Left cardiac atrium (tissue), 4 donors: ENCODE results near the gene CHRNB2. TPM values are rescaled to one million over a fixed set of nuclear protein-coding genes. Genes with fewer than 3 reads are reported as not detected.

Experiments used
- ATAC-seq, 2 donors: fragments of 200-7000 bp; cut with Tn5 transposase; one replicate each; pipeline ENCODE4 v1.9.1; 2020; ENCODE audit warnings: mild to moderate bottlenecking in 2 of 2, moderate library complexity in 2 of 2
- DNase-seq: peaks from one replicate; pipeline ENCODE4 v3.0.0-alpha.2; 2020
- intact Hi-C, 2 donors: fragments of 100-400 bp; cut with DNase I; formaldehyde crosslinking; loops; one replicate each; pipeline versions ENCODE4 v1.14.1 to v1.15.1; 2022 to 2023
- total RNA-seq, 2 donors: library from RNA; stranded (reverse); fragmentation: NEBNext Ultra II Directional; extraction: Animal tissue kit (Norgen Biotek cat#: 25700); gene quantifications; one replicate each; pipeline ENCODE4 v1.2.1, GENCODE V29; 2021
- donor health status: DM: no; HTN: yes; CAD: no.
- donor health status: DM: no; HTN: yes; CAD: no; lungs with severe emphysema.
- donor health status: DM: yes; HTN: yes; CAD: no.
- donor health status: Dilated cardiomyopathy.

The CHRNB2 gene
- total RNA-seq, 2 donors from 2014 or later: 0.05 TPM; not detected in 1

DNA sequence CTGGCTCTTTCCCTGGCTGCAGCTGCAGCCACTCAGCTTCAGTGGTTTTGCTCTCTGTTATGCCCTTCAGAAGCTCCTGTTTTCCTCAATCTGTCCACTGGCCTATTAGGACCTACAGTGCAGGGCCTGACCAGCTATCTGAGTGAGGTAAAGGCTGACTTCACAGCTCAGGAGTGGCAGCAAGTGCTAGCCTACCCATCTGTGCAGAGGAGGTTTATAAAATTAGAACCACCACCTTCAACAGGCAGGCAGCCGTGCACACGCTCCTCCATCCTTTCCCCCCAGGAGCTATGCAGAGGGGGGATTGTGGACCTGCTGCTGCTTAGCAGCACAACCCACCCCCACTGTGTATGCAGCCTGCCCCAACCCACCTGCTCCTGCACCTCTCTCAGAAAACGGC, 32.1 kb downstream of the CHRNB2 start:
- ATAC-seq (peak; percentile 58 to 87), DNase-seq (no peak)
- intact Hi-C loops: no loop called here

DNA sequence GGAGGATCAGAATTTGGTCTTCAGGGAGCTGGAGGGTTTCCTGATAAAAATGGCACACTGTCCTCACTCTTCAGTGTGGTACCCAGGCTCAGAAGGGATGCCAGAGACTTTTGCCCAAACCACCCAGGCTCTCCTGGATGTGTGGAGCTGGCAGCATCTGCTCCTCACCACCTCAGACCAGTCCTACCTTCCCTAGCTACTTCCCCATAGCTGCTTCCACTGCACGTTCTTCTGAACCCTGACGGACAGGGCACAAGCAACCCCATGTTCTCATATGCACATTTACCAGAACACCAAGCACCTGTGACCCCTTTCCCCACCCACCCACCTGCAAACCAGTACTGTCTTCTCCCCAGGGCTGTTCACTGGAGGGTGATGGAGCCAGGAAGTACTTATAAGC, 35.7 kb downstream of the CHRNB2 start:
- ATAC-seq (no peak), DNase-seq (no peak)
- intact Hi-C loops: no loop called here

DNA sequence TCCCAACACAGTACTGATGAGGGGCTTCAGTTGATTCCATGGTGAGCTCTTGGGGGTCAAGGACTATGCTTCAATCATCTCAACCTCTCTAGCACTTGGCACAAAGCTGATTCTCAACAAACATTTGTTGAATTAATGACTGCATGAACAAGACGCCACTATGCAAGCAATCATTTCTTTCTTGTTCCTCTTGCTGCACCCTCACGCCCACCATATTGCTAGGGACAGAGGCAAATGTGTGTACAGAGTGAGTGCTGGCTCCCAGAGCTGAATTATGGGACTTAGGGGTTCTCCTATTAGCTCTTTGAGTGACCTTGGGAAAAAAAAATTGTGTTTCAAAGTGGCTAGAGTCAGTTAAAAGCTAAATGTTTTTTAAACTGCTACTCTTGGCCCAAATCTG, 38.0 kb downstream of the CHRNB2 start:
- DNase-seq: no peak
- no peak for ATAC-seq
- intact Hi-C loops: no loop called here

DNA sequence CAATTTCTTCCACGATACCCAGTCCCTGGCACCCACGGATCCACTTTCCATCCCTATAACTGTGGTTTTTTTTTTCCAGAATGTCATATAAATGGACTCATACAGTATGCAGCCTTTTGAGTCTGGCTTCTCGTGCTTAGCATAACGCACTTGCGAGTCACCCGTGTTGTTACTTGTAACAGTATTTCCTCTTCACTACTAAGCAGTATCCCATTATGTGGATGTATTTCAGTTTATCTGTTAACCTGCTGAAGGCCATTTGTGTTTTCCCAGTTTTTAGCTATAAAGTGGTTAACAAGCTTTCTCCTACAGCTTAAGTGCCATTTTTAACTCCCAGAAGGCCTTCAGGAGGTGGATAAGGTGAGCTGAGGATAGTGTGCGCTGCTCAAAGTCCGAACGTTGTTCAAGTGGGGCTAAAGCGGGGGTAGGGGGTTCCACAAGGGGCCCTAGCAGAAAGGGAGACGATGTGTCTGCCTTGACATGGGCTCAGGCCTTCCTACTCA, 39.6 kb downstream of the CHRNB2 start:
- no peak for ATAC-seq
- intact Hi-C loops: no loop called here
- DNase-seq: no peak

DNA sequence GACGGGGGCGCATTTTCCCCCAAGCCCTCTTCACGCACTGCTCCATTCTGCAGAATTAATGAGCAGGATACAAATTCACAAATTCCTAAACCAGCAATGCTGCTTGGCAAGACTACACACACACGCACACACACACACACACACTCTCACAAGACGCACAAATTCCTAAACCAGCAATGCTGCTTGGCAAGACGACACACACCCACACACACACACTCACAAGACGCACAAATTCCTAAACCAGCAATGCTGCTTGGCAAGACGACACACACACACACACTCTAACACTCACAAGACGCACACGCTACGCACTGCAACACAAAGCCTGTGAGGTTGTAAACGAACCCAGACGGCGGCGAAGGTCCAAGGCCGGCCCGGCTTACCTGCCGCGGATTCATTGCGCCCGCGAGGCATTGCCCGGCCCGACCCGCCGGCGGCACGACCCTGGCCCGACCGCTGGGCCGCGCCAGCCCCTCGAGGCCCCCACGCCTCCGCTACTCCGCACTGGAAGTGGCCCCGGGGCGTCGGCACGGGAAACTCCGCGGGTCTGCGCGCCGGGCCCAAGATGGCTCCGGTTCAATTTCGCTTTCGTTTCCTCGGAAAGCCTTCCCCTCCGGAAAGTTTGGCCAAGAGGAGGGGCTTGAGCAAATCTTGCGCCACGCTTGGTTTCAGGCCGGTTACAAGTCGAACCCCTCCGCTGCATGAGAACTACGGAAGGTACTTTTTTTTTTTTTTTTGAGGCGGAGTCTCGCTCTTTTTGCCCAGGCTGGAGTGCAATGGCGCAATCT, 40.2 kb downstream of the CHRNB2 start, which contains the start of gene ADAR:
ADAR (minus strand) TSS at position 578 of the 788 bp plus-strand sequence; CDS start at position 398, 180 bp downstream.
- peak; percentile 95 to 96 for ATAC-seq
- intact Hi-C loops: no loop called here
- DNase-seq: peak; percentile 94

DNA sequence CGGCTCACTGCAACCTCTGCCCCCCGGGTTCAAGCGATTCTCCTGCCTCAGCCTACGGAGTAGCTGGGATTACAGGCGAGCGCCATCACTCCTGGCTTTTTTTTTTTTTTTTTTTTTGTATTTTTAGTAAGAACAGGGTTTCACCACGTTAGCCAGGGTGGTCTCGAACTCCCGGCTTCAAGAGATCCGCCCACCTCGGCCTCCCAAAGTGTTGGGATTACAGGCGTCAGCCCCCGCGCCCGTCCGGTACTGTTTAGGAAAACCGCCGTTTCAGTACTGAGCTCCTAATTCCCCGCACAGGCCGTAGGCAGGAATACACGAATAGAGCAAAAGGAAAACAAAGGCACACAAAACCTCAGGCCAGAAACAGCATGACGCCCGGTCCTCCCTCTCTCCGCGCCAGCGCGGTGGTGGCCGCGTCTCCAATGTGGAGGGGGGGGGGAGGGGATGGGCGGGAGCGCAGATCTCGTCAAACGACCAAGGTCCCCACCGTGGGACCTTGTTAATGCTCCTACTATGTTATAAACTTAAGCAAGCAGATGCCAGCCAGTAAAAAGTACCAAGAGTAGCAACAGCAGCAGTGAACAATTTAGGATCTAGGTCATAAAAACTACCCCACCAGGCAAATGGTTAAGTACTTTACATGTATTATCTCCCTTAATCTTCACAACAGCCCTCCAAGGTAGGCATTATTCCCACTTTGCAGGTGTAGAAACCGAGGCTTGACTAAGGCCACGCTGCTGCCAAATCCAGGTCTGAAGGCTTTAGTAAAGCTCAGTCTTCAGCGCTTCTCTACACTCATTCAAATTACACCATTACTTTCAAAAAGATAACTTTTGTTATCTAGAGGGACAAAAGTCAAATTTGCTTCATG, 41.1 kb downstream of the CHRNB2 start:
- intact Hi-C loops: no loop called here
- ATAC-seq (peak; percentile 68 to 69), DNase-seq (peak; percentile 53)

DNA sequence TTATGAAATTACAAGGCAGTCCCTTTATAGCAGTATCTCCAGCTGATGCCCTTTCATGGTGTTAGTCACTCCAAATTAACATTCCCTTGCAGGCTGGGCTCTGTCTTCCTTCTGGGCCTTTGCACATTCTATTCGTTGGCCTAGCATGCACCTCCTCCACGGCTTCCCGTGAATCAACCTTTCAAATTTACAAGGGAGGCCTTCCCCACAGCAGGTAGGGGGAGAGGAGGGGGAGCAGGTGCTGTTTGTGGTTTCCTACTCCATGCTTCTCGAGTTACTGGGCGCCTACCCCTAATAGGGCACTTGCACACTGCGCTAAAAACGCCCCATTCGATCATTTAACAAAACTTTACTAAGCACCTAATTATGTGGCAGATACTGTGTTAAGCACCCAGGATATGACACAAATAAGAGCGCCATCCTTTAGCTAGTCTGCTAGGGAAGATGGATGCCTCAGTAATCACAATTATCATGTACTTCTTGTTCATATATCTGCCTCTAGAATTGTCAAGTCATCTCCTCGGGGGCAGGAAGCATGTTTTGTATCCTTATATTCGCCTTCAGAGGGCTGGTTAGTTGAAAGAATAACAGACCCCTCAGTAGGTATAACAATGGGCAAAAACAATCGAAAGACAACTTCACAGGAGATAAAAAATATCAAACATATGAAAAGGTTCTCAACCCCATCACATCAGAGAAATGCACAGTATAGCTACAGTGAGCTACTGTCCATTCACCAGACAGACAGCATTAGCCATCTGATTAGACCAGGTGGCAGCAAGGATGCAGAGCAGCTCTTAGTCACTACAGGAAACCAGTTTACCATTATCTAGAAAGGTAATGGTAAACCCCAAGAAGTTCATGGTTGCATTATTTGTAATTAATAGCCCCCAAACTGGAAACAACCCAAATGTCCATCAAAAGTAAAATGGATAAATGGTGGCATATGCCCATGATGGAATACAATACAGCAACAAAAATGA, 42.1 kb downstream of the CHRNB2 start:
- ATAC-seq (no peak), DNase-seq (no peak)
- intact Hi-C loops: no loop called here

DNA sequence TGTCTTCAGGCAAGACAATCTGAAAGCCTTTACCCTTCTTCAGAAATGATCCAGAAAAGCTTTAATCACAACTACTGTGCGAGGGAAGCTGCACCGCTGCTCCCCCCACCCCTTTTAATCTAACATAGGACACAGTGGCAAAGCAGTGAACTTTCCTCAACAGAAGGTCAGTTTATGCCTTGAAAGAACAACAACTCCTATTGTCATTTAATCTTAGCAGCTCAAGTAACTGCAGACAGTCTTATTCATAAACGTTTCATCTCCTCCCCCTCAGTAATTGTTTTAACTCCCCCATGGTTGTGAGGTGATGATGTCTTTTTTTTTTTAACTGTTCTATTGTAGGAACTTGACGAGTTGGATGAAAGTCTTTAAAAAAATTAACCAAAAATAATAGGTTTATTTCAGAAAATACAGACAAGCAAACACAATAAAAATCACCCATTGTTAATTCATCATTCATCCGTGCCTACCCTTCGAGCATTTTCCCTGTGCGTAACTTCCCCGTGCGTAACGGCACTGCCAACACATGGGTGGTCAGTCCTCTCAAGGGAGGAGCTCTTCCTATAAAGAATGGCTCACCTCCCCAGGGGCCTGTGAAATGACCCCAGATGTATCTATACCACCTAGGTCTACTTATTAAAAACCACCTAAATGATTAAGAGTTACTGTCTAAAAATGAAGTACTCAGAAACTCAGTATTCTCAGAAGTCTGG, 43.7 kb downstream of the CHRNB2 start:
- ATAC-seq: no peak
- intact Hi-C loops: no loop called here
- no peak for DNase-seq

DNA sequence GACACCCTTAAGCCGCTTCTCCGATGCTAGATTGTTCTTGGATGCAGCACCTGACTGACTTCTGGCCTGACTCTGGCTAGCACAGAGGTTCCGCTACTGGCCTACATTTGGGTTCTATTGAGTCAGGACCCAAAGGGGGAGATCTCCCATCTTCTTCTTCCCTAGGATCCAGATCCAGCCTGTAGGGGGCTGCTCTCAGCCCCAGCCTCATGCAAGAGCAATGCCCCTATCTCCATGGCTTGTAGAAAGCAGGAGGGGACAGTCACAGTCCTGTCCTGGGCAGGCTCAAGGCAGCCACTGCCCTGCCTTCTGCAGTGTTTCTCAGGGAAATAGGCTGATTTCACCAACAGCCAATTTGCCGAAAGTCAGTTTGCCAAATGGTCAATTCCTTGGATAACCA, 46.7 kb downstream of the CHRNB2 start:
- DNase-seq: no peak
- ATAC-seq: no peak
- intact Hi-C loops: no loop called here

DNA sequence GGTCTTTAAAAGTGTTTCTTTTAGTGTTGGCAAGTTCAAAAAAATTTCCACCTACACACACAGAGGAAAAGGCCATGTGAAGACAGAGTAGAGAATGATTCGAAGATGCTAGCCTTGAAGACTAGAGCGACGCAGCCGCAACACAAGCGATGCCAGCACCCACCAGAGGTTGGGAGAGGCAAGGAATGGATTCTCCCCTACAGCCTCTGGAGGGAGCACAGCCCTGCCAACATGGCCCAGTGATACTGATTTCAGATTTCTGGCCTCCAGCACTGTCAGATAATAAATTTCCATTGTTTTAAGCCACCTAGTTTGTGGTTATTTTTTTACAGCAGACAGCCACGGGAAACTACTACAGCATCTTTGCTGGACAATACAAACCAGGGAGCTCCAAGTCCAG, 47.3 kb downstream of the CHRNB2 start:
- no peak for DNase-seq
- intact Hi-C loops: no loop called here
- no peak for ATAC-seq

DNA sequence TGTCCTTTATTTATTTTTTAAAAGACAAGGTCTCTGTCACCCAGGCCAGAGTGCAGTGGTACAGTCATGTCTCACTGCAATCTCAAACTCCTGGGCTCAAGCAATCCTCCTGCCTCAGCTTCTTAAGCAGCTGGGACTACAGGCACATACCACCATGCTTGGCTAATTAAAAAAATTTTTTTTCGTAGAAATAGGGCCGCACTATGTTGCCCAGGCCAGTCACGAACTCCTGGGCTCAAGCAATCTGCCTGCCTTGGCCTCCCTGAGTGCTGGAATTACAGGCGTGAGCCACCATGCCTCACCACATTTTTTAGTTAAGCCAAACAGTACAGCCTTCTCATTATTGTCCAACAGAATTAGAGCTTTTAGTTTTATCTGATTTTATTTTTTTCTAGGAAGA, 47.8 kb downstream of the CHRNB2 start:
- no peak for ATAC-seq

DNA sequence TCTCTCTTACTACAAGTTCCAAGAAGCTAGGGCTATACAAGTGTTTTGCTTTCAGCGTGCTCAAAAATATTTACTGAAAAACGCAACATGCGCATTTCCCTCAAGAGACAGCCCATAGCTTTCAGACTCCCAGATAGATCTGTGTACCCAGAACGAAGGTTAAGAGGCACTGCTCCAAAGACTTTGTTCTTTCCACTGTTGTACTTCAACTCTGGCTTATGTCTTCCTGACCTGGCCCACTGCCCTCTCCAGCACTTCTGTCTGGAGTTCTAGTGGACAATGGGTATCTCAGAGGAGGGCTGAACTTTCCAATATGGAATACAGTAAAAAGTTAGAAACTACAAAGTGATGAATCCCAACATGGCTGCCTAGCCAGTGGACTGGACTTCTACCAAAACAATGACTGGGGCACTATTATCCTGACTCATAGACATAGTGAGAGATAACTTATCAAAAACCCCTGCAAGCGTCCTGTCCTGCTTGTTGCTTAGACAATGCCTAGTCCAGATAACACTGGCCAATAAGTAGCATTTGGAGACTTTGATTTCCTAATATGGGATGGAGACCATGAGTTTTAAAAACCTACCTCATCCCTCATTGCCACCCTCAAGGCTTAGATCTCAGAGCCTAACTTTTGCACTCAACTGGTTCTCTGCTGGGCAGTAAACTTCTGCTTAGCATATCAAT, 49.2 kb downstream of the CHRNB2 start:
- peak in 1 of 2 donors; percentile 73 for ATAC-seq
- no peak for DNase-seq
- intact Hi-C loops: no loop called here

More for the DNA sequence above, 47.8 kb downstream of the CHRNB2 start:
- DNase-seq: no peak
- intact Hi-C loops: no loop called here

DNA sequence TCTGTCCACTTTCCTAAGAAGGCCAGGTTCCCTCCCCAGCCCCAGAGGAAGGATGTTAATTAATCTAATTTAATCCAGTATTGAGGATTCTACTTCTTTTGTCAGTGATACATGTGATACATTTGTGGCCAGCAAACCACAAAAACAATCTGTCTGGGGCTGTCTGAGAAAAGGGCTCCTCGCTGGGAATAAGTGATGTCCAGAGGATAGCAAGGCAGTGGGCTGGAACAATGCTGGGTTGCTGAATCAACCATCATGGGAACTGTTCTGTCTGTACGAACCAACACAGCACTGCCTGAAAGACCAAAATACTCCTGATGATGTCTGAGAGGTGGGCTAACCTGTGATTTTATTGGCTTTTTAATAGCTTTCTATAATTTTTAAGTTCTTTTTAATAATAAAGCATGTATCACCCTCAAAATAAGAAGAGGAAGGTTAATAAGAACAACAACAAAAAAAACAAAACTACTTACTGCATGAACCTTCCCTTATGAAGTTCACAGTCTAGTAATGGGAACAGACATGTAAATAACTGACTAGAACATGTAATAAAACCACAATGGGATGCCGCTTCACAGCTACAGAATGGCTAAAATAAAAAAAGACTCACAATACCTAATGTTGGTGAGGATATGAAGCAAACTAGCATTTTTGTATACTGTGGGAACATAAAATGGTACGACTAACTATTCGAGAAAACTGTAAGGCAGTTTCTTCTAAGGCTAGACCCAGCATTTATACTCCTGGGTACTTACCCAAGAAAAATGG, 51.8 kb downstream of the CHRNB2 start:
- no peak for ATAC-seq
- DNase-seq: no peak
- intact Hi-C loops: no loop called here

DNA sequence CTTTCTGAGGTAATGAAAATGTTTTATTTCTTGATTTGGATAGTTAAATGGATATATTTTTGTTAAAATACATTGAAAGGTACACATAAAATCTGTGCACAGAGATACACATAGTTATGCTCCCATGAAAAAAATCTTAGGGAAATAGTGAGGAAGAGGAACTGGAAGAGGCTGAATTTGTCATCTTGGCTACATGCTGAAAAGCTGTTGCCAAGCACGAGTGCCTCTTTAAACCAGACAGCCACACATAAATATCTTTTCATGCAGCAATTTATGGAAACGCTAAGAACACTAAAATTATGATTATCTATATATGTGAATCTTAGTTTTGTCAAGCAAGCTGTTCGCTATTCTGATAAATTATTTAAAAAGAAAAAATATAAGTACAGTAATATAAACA, 53.2 kb downstream of the CHRNB2 start:
- no peak for ATAC-seq

DNA sequence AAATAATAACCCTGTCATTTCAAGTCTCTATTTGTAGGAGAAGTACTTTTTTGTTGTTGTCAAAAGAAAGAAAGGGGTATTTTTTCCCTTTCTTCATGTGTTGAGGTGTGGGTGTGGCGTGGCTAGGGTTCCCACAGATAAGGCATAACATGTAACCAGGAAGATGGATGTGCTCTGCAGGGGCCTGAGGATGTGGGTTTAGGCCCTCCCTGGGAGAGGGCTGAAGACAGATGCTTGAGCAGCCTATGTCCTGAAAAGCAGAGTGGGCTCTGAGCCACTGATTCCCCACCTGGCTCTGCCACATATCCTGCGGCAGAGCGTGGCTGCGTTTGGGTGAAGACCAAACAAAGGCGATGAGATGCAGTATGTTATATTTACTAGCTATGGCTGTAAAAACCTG, 54.3 kb downstream of the CHRNB2 start:
- intact Hi-C loops: no loop called here
- ATAC-seq: no peak
- no peak for DNase-seq

More for the DNA sequence above, 53.2 kb downstream of the CHRNB2 start:
- no peak for DNase-seq
- intact Hi-C loops: no loop called here

DNA sequence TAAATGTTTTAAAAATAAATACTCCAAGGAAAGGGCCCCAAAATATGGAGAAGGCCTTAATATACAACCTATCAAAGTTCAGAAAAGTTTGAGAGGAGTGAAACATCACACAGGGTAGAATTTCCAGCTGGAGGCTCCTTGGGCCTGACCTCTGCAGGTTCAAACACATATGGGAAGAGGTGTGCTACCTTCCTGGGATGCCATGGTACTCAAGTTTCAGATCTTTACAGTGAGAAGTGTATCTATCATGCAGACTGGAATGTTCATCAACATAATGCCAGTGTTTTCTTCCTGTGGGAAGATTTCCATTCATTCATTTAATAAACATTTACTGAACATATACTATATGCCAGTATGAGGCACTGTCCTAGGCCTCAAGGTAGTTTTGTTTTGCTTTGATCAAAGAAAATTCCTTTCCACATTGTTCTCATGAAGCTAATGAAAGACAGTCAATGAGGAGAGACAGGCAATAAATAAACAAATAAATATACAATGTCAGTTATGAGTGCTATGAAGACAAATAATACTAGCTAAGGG, 55.0 kb downstream of the CHRNB2 start:
- DNase-seq (no peak), ATAC-seq (no peak)
- intact Hi-C loops: no loop called here

DNA sequence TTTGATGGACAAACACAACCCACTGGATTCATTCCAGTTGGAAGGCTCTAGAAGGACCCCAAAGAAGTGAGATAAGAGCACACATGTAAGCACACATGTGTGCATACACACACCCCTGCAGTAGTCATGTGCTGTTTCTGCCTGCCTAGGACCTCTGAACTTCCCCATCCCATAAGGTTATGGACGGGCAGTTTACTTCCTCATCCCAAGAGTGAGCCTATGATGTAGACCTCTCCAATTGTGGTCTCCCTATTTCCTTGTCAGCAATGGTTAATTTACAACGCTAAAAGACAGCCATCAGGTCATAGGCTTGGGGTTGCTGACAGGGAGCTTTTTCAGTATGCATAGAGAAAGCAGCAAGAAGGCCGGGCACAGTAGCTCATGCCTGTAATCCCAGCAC, 55.8 kb downstream of the CHRNB2 start:
- no peak for DNase-seq
- ATAC-seq: peak in 1 of 2 donors; percentile 30
- intact Hi-C loops: no loop called here
